Calu3 (cell line): ENCODE results near the gene KIRREL3. TPM values are rescaled to one million over a fixed set of nuclear protein-coding genes. Genes with fewer than 3 reads are reported as not detected.

Experiments used
- BruUV-seq: library from RNA; stranded (reverse); fragments of 400-500 nt; replicated peaks from 2 replicates; lab custom pipeline; 2021; lab: Mats Ljungman, UMichigan
- CTCF ChIA-PET: fragments of 300-600 bp; sonication (Branson Sonifier 250); formaldehyde crosslinking; loops from one replicate; lab custom pipeline; 2022; ENCODE audit warnings: antibody characterized with exemption; lab: Charles Lee
- DNase-seq: peaks from one replicate; pipeline ENCODE4 v3.0.0; 2022
- H3K27ac Mint-ChIP-seq: one replicate; pipeline ENCODE4 v1.8.0; 2022; ENCODE audit warnings: mixed read lengths; ENCODE audit not compliant: unreplicated experiment
- H3K27me3 Mint-ChIP-seq: one replicate; pipeline ENCODE4 v1.8.0; 2022; ENCODE audit warnings: mixed read lengths; ENCODE audit not compliant: unreplicated experiment
- H3K36me3 Mint-ChIP-seq: one replicate; pipeline ENCODE4 v1.8.0; 2022; ENCODE audit warnings: mild to moderate bottlenecking, moderate library complexity, mixed read lengths; ENCODE audit not compliant: insufficient read depth, unreplicated experiment
- H3K4me1 Mint-ChIP-seq: one replicate; pipeline ENCODE4 v1.8.0; 2022; ENCODE audit warnings: mild to moderate bottlenecking, low read depth, mixed read lengths; ENCODE audit not compliant: unreplicated experiment
- H3K4me3 Mint-ChIP-seq: one replicate; pipeline ENCODE4 v1.8.0; 2022; ENCODE audit warnings: mild to moderate bottlenecking, low read depth, moderate library complexity, mixed read lengths; ENCODE audit not compliant: unreplicated experiment
- H3K9me3 Mint-ChIP-seq: one replicate; pipeline ENCODE4 v1.8.0; 2022; ENCODE audit warnings: low read depth, mixed read lengths; ENCODE audit not compliant: unreplicated experiment
- CTCF ChIP-seq: fragments of 200-600 bp; IDR thresholded peaks from one replicate; pipeline ENCODE4 v1.8.0; 2022; ENCODE audit warnings: antibody characterized with exemption; ENCODE audit not compliant: unreplicated experiment
- intact Hi-C: fragments of 100-400 bp; cut with micrococcal nuclease; formaldehyde crosslinking; loops from one replicate; pipeline ENCODE4 v1.10.0; 2022; ENCODE audit not compliant: unreplicated experiment
- total RNA-seq: library from RNA; stranded (reverse); gene quantifications from 2 replicates; pipeline ENCODE4 v1.2.3, GENCODE V29; 2022

KIRREL3 gene
- total RNA-seq, 1 experiment from 2014 or later = 0.26 TPM

GRCh38 chr11:126432525-126432924 is 568.0 kb downstream of the KIRREL3 start:
- DNase-seq = no peak
- intact Hi-C loops = loop anchor here (5.0 kb wide), 1 partner anchor 120 kb away; no protein-coding TSS in a partner anchor
- H3K4me1 Mint-ChIP-seq = peaks cover 15% of the 10 kb centered on the region
- TF ChIP-seq CTCF = no peak
- no peaks in the 10 kb centered on the region for H3K36me3 Mint-ChIP-seq
- BruUV-seq = no TSS peak
- H3K9me3 Mint-ChIP-seq = no peaks in the 10 kb centered on the region
- no peaks in the 10 kb centered on the region for H3K27me3 Mint-ChIP-seq
- CTCF ChIA-PET = no interaction called here
- no peak overlapping the region for H3K4me3 Mint-ChIP-seq
- no peak overlapping the region for H3K27ac Mint-ChIP-seq

GRCh38 chr11:126432065-126432461 is 568.5 kb downstream of the KIRREL3 start:
- Mint-ChIP-seq H3K27ac (no peak overlapping the region), H3K27me3 (no peaks in the 10 kb centered on the region), H3K4me3 (no peak overlapping the region), H3K9me3 (no peaks in the 10 kb centered on the region), H3K36me3 (no peaks in the 10 kb centered on the region), H3K4me1 (peaks cover 20% of the 10 kb centered on the region)
- CTCF ChIA-PET = interaction anchor here (0.9 to 1.3 kb wide), 2 partner anchors 16 to 122 kb away, joined by 4 to 5 read pairs; no protein-coding TSS in a partner anchor
- BruUV-seq = no TSS peak
- intact Hi-C loops = loop anchor here (5.0 kb wide), 1 partner anchor 120 kb away; no protein-coding TSS in a partner anchor
- no peak for DNase-seq
- no peak for TF ChIP-seq CTCF

GRCh38 chr11:126431401-126432064 is 569.0 kb downstream of the KIRREL3 start:
- Mint-ChIP-seq H3K27ac (no peak overlapping the region), H3K4me3 (no peak overlapping the region), H3K4me1 (peaks cover 23% of the 10 kb centered on the region), H3K27me3 (no peaks in the 10 kb centered on the region), H3K9me3 (no peaks in the 10 kb centered on the region), H3K36me3 (no peaks in the 10 kb centered on the region)
- intact Hi-C loops = loop anchor here (5.0 kb wide), 1 partner anchor 119 kb away; no protein-coding TSS in a partner anchor
- BruUV-seq = no TSS peak
- TF ChIP-seq CTCF = no peak
- peak; percentile 49 for DNase-seq
- CTCF ChIA-PET = interaction anchor here (0.9 to 1.3 kb wide), 2 partner anchors 15 to 121 kb away, joined by 4 to 5 read pairs; no protein-coding TSS in a partner anchor

- no TSS peak for BruUV-seq
- Mint-ChIP-seq H3K9me3 (no peaks in the 10 kb centered on the region), H3K27me3 (no peaks in the 10 kb centered on the region), H3K27ac (no peak overlapping the region), H3K4me1 (peaks cover 23% of the 10 kb centered on the region), H3K36me3 (no peaks in the 10 kb centered on the region), H3K4me3 (no peak overlapping the region)
- intact Hi-C loops = loop anchor here (5.0 kb wide), 1 partner anchor 118 kb away; no protein-coding TSS in a partner anchor
- no peak for TF ChIP-seq CTCF
- CTCF ChIA-PET = interaction anchor here (0.9 to 1.3 kb wide), 2 partner anchors 50 to 120 kb away, joined by 3 to 5 read pairs; no protein-coding TSS in a partner anchor
- DNase-seq = no peak
Observed at GRCh38 chr11:126430581-126431335, 569.8 kb downstream of the KIRREL3 start.
